Hepatocyte (in vitro differentiated cells): ENCODE measurements around the gene HIP1. TPM values are rescaled to one million over a fixed set of nuclear protein-coding genes. Genes with fewer than 3 reads are reported as not detected.
A peak's percentile ranks its signal among the peaks of the same experiment; 100 is the strongest.

Experiments
- DNase-seq: peaks from one replicate; pipeline ENCODE4 v3.0.0-alpha.2; 2016; ENCODE audit warnings: low spot score
- H2AFZ ChIP-seq: fragments of 200-600 bp; sonication (generic); 2 replicates; pipeline ENCODE4 v1.6.0; 2016; ENCODE audit warnings: antibody characterized with exemption, mild to moderate bottlenecking
- H3K27ac ChIP-seq: fragments of 200-600 bp; sonication (generic); 2 replicates; pipeline ENCODE4 v1.5.1; 2016; ENCODE audit warnings: mild to moderate bottlenecking
- H3K27me3 ChIP-seq: fragments of 200-600 bp; sonication (generic); 2 replicates; pipeline ENCODE4 v1.6.1; 2016
- H3K36me3 ChIP-seq: fragments of 200-600 bp; sonication (generic); replicated peaks from 2 replicates; pipeline ENCODE4 v1.5.1; 2016; ENCODE audit warnings: low read depth; ENCODE audit not compliant: insufficient read depth
- H3K4me1 ChIP-seq: fragments of 200-600 bp; sonication (generic); 2 replicates; pipeline ENCODE4 v1.5.1; 2016; ENCODE audit warnings: mild to moderate bottlenecking, moderate library complexity; ENCODE audit not compliant: insufficient read depth
- H3K4me2 ChIP-seq: fragments of 200-600 bp; sonication (generic); 2 replicates; pipeline ENCODE4 v1.6.0; 2016
- H3K4me3 ChIP-seq: fragments of 200-600 bp; sonication (generic); 2 replicates; pipeline ENCODE4 v1.5.1; 2016; ENCODE audit warnings: mild to moderate bottlenecking
- H3K79me2 ChIP-seq: fragments of 200-600 bp; sonication (generic); 2 replicates; pipeline ENCODE4 v1.6.0; 2017; ENCODE audit warnings: mild to moderate bottlenecking
- H3K9me2 ChIP-seq: fragments of 200-600 bp; sonication (generic); replicated peaks from 2 replicates; pipeline ENCODE4 v1.6.0; 2017; ENCODE audit warnings: mild to moderate bottlenecking; ENCODE audit not compliant: insufficient read depth
- H3K9me3 ChIP-seq: fragments of 200-600 bp; sonication (generic); 2 replicates; pipeline ENCODE4 v1.5.1; 2016; ENCODE audit warnings: low read depth, mild to moderate bottlenecking
- H4K20me1 ChIP-seq: fragments of 200-600 bp; sonication (generic); 2 replicates; pipeline ENCODE4 v1.6.0; 2016; ENCODE audit warnings: mild to moderate bottlenecking; ENCODE audit not compliant: insufficient read depth, poor library complexity, severe bottlenecking
- CTCF ChIP-seq: fragments of 200-600 bp; sonication (generic); IDR thresholded peaks from 2 replicates; pipeline ENCODE4 v1.5.1; 2016; ENCODE audit warnings: antibody characterized with exemption, mild to moderate bottlenecking; ENCODE audit not compliant: poor library complexity
- EZH2 ChIP-seq: fragments of 200-600 bp; sonication (generic); IDR thresholded peaks from 2 replicates; pipeline ENCODE4 v1.6.1; 2016; ENCODE audit warnings: antibody characterized with exemption, mild to moderate bottlenecking, borderline replicate concordance
- EZH2phosphoT487 ChIP-seq: fragments of 200-600 bp; sonication (generic); IDR thresholded peaks from one replicate; pipeline ENCODE4 v1.6.1; 2018; ENCODE audit warnings: antibody characterized with exemption, mild to moderate bottlenecking, low read depth, moderate library complexity; ENCODE audit not compliant: unreplicated experiment, severe bottlenecking
- WGBS: methylation state at CpG from one replicate; pipeline ENCODE4 v1.1.6; 2016; ENCODE audit warnings: low lambda C conversion rate; ENCODE audit errors: missing lambda C conversion rate; 5-methylcytosine and 5-hydroxymethylcytosine counted together
- polyA plus RNA-seq: library from polyadenylated mRNA; unstranded; fragments of >200 nt; fragmentation: Nextera tagmentation; extraction: Ambion mirVana; gene quantifications from 2 replicates; pipeline ENCODE4 v1.2.1, GENCODE V29; 2016
- total RNA-seq: library from RNA; depleted of rRNA; stranded (reverse); fragments of >200 nt; gene quantifications from 2 replicates; pipeline ENCODE4 v1.2.3, GENCODE V29; 2014

Gene HIP1
- total and polyA plus RNA-seq, 2 experiments from 2014 or later: 8.3 to 14.5 TPM

DNA sequence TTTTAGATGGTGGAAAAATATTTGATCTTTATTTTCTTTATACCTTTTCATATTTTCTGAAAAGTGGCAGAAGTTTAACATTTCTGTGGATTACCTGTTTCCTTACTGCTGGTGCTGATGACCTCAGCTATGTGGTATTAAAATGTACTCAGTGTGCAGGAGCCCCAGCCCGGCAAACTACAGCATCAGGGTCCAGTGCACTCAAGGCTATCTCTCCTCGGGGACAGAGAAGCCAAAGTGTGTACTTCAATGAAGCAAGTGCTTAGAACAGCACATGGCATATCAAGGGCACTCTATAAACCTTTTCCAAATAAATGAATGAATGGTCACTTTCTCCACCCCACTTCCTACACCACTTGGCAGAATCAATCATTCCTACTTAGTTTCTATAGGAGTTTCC, 111.8 kb downstream of the HIP1 start:
- H3K79me2 ChIP-seq: no peaks in the 10 kb centered on the region
- no peak overlapping the region for H3K27ac ChIP-seq
- no peaks in the 10 kb centered on the region for H3K9me2 ChIP-seq
- no peak overlapping the region for H3K4me2 ChIP-seq
- DNase-seq: no peak
- no peak overlapping the region for H2AFZ ChIP-seq
- no peak overlapping the region for H3K4me3 ChIP-seq
- no peaks in the 10 kb centered on the region for H4K20me1 ChIP-seq
- no peaks in the 10 kb centered on the region for H3K36me3 ChIP-seq
- no peaks in the 10 kb centered on the region for H3K4me1 ChIP-seq
- no peaks in the 10 kb centered on the region for H3K27me3 ChIP-seq
- no peaks in the 10 kb centered on the region for H3K9me3 ChIP-seq
- TF ChIP-seq EZH2phosphoT487: no peak
- TF ChIP-seq EZH2: no peak
- no peak for TF ChIP-seq CTCF
- WGBS: 62% methylated on average over 2 of the region's 2 CpGs

- WGBS: 98% methylated on average over 5 of the region's 5 CpGs
Observed at GRCh38 chr7:75625868-75626267, 112.9 kb downstream of the HIP1 start.

GRCh38 chr7:75624134-75624832, 114.5 kb downstream of the HIP1 start:
- peak; percentile 61 for DNase-seq
- Histone ChIP-seq H3K79me2 (no peaks in the 10 kb centered on the region), H3K27me3 (no peaks in the 10 kb centered on the region), H3K9me2 (no peaks in the 10 kb centered on the region), H3K4me2 (no peak overlapping the region), H3K36me3 (no peaks in the 10 kb centered on the region), H3K27ac (peak overlapping the region; percentile 84), H3K9me3 (no peaks in the 10 kb centered on the region), H2AFZ (no peak overlapping the region), H3K4me1 (no peaks in the 10 kb centered on the region), H3K4me3 (no peak overlapping the region), H4K20me1 (no peaks in the 10 kb centered on the region)
- TF ChIP-seq CTCF (no peak), EZH2 (no peak), EZH2phosphoT487 (no peak)
- 78% methylated on average over 13 of the region's 13 CpGs for WGBS

More at GRCh38 chr7:75625868-75626267, 112.9 kb downstream of the HIP1 start:
- H3K4me3 ChIP-seq: no peak overlapping the region
- DNase-seq: no peak
- no peaks in the 10 kb centered on the region for H3K79me2 ChIP-seq
- no peak overlapping the region for H3K4me2 ChIP-seq
- H3K4me1 ChIP-seq: no peaks in the 10 kb centered on the region
- no peaks in the 10 kb centered on the region for H3K9me3 ChIP-seq
- no peaks in the 10 kb centered on the region for H4K20me1 ChIP-seq
- no peak overlapping the region for H3K27ac ChIP-seq
- H2AFZ ChIP-seq: no peak overlapping the region
- H3K9me2 ChIP-seq: no peaks in the 10 kb centered on the region
- no peak for TF ChIP-seq EZH2phosphoT487
- H3K36me3 ChIP-seq: no peaks in the 10 kb centered on the region
- no peaks in the 10 kb centered on the region for H3K27me3 ChIP-seq

GRCh38 chr7:75623390-75624133, 115.2 kb downstream of the HIP1 start:
- no peaks in the 10 kb centered on the region for H3K9me3 ChIP-seq
- H3K27me3 ChIP-seq: no peaks in the 10 kb centered on the region
- H3K36me3 ChIP-seq: no peaks in the 10 kb centered on the region
- H3K4me1 ChIP-seq: no peaks in the 10 kb centered on the region
- no peak overlapping the region for H3K4me2 ChIP-seq
- WGBS: 91% methylated on average over 16 of the region's 16 CpGs
- no peak for DNase-seq
- no peaks in the 10 kb centered on the region for H3K9me2 ChIP-seq
- no peaks in the 10 kb centered on the region for H3K79me2 ChIP-seq
- H4K20me1 ChIP-seq: no peaks in the 10 kb centered on the region
- no peak overlapping the region for H2AFZ ChIP-seq
- TF ChIP-seq CTCF: no peak
- TF ChIP-seq EZH2phosphoT487: no peak
- TF ChIP-seq EZH2: no peak
- H3K4me3 ChIP-seq: no peak overlapping the region
- H3K27ac ChIP-seq: peak overlapping the region; percentile 51
